Activated CD8-positive, alpha-beta memory T cell treated with anti-CD3 and anti-CD28 coated beads, Interleukin-2, amount 50 U/mL, for 1 hour (primary cell): ENCODE data around the gene ZNF629.

Experiments used
- DNase-seq: peaks from one replicate; pipeline ENCODE4 v3.0.0-alpha.2; 2020; ENCODE audit errors: extremely low read depth

ZNF629 gene

DNA sequence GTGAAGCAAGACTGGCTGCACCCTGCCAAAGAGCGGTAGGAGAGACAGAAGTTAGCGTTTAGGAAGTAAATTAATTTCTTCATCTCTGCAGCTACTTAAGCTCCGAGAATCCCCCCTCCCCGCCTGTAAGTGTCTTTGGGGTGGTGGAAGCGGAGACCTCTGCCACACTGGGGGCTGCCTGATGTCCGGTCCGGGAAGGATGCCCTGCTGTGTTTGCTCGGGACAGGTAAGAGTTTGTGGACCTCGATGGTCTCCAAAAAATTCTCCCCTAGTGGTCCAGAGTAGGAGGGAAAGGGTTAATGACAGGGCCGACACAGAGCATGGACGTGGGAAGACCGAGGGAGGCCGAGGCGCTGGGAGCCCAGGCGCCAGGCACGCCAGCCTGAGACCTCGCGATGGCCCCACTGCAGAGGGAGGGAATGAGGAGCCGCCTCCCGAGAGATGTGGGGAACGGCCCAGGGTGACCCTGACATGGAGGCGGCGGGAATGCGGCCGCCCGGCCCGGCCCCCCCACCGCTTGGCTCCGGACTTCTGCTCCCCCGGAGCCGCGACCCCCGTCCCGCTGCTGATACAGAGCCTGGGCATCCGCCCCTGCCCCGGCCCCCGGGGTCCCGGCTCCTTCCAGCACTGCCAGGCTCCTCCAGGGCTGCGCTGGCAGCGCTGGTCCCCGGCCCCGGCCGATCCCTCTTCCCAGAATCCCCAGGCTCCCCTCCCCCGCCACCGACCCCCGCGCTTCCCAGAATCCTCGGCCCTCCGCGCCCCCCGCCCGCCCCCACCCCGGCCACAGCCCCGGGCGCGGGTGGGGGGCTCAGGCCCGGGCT is 680 bp downstream of the ZNF629 start:
- no peak for DNase-seq

DNA sequence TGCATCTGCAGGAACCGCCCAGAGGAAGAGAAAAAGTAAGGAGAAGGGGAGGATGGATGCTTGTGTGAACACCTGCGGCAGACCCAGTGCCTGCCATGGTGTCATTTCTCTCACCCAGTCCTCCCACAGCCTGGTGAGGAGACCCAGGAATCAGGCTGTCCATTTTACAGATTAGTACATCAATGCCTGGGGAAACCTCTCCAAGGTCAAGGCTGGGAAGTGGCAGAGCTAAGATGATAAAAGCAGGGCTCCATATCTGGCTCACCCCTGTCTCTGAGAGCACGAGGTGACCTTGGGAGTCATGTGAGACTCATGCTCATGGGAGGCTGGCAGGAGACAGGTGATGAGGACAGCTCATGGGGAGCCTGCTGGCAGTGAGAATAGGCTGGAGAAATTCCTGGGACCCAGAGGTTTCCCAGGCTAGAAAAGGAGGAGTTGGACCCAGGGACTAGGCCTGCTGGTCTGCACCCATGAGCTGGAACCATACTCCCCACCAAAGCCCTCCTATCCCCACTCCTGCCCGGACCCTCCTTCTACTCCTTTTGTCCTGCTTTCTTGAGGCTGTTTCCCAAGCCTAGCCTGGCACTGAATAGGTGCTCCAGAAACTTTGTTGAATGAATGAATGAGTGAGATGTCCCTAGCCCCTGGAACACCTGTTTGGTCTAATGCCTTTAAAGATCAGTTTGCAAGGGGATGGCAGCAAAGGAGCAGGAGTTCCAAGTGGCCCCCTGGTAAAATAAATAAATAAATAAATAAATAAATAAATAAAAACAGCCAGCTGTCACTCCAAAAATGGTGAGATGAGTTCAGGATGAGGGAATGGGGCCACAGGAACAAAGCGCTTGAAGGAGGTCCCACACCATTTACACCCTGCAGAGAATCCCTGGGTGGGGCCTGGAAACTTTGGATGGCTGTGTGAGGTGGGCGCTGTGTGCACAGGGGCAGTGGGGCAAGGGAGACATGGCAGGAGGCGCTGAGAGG is 1.6 kb downstream of the ZNF629 start:
- DNase-seq = no peak

GRCh38 chr16:30784215-30784614 is 2.8 kb downstream of the ZNF629 start:
- DNase-seq = no peak

GRCh38 chr16:30783280-30784109 is 3.5 kb downstream of the ZNF629 start:
- no peak for DNase-seq

DNA sequence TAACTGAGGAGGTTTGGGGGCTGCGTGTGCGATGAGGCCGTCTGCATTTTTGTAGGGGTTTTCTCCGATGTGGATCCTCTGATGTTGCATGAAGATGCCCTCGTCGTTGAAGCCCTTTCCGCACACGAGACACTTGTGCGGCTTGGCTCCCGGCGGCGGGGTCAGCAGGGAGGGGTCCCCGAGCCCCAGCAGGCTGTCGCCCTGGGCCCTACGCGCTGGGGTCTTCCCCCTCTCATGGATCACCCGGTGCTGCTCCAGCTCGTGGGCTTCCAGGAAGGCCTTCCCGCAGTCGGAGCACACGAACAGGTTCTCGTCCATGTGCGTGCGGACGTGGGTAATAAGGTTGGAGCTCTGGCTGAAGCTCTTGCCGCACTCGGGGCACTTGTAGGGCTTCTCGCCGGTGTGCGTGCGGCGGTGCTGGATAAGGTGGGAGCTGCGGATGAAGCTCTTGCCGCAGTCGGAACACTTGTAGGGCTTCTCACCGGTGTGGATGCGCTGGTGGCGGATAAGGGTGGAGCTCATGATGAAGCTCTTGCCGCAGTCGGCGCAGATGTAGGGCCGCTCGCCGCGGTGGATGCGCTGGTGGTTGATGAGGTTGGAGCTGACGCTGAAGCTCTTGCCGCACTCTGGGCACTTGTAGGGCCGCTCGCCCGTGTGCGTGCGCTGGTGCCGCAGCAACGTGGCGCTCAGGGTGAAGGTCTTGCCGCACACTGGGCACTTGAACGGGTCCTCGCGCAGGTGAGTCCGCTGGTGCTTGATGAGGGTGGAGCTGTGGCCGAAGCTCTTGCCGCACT is 4.3 kb downstream of the ZNF629 start:
- DNase-seq = no peak

GRCh38 chr16:30780549-30780948 is 6.5 kb downstream of the ZNF629 start:
- DNase-seq = no peak

DNA sequence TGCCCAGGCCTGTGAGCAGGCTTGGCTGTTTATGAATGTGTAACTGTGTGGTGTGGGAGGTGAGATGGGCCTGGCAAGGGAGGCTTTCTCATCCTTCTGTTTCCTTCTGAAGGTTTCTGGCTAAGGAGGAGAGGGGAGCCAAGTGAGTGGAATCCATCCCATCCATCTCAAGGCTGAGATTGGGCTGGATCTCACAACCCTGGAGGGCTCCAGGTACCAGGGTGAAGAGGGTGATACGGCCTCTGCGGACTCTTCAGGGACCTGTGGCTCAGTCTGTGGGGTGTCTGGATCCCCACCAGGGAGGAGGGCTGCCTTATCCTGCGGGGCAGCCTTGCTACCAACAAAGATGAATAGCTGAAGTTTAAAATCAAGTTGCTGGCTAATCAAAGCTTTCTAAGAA is 7.0 kb downstream of the ZNF629 start:
- DNase-seq = no peak

- no peak for DNase-seq
These were observed 7.4 kb downstream of the ZNF629 start for GRCh38 chr16:30779596-30779995.

GRCh38 chr16:30778549-30779244 is 8.3 kb downstream of the ZNF629 start:
- DNase-seq = no peak

DNA sequence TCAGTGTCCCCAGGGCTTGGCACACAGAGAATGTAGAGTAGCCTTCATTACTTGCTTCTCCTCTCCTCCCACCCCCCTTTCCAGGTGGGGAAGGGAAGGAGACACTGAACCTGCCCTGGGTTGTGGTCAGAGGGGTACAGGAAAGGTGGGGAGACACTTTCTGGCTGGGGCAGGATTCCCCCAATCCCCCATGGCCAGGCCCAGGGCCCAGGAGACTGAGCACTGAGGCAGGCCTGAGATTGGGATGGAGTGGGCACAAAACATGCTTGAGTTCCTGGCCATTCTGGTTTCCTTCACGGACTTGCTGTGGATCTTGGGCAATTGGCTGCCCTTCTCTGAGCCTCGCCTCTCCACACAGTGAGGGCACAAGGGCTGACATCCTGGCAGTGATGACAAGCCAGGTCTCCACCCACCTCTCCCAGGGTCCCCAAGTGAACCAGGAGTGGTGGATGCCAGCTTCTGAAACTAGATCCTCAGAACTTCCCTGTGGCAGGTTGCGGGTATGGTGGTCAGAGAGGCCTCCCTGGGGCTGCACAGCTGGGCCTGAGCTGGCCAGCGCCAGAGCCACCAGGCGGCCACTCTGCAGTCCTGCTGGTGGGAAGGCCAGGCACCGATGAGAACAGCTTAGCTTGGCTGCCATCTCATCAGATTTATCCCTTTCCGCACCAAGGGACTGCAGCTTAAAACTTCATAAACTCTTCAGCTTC is 9.3 kb downstream of the ZNF629 start:
- DNase-seq = no peak

DNA sequence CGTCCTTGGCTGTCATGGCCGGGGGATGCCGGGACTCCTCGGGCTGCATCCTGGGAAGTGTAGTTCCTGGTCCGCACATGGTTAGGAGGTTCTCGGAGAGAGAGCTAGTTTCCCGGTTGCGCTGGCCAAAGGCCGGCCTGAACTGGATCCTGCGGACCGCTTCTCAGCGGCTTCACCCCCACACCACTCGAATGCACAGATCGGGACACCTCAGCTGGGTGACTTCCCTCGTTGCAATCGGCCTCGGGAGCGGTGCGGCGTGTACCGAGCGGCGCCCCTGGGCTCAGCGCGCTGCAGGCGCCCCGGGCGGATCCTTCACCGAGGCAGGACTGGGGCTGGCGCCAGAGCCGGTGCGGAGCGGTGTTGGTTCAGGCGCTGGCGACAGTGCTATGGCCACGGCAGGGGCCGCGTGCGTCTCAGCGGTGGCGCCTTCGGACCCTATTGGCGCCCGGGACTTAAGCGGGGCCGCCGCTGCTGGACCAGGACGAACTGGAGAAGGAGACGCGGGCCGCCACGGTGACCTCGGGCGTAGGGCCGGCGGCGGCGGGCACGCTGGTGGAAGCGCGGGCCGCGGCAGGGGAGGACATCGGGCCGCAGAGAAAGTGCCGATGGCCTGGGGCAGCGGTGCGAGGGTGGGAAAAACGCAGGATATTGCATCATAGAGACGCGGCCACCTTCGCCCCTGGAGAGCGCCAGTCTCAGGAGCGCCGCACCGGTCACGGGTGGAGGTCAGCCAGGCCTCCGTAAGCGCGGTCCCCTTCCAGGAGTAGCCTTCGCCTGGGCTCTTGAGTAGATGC is 11.4 kb downstream of the ZNF629 start:
- no peak for DNase-seq

- DNase-seq = no peak
These were observed 11.9 kb downstream of the ZNF629 start for GRCh38 chr16:30775131-30775391.

- no peak for DNase-seq
These were observed 12.5 kb downstream of the ZNF629 start for GRCh38 chr16:30774367-30775130.

GRCh38 chr16:30773826-30774225 is 13.2 kb downstream of the ZNF629 start:
- DNase-seq = no peak

DNA sequence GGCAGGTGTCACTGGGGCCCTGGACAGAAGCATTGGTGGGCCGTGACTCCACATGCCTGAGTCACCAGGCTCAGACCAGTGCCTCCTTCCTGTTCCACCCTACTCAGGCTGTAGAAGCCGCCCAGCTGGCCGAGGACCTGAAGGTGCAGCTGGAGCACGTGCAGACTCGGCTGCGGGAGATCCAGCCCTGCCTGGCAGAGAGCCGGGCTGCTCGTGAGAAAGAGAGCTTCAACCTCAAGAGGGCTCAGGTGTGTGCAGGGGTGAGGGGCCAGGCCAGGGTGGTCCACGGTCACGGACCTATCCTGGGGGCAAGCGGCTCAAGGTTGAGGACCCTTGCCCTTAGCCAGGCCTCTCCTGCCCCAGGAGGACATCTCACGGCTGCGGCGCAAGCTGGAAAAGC is 15.3 kb downstream of the ZNF629 start:
- no peak for DNase-seq

DNA sequence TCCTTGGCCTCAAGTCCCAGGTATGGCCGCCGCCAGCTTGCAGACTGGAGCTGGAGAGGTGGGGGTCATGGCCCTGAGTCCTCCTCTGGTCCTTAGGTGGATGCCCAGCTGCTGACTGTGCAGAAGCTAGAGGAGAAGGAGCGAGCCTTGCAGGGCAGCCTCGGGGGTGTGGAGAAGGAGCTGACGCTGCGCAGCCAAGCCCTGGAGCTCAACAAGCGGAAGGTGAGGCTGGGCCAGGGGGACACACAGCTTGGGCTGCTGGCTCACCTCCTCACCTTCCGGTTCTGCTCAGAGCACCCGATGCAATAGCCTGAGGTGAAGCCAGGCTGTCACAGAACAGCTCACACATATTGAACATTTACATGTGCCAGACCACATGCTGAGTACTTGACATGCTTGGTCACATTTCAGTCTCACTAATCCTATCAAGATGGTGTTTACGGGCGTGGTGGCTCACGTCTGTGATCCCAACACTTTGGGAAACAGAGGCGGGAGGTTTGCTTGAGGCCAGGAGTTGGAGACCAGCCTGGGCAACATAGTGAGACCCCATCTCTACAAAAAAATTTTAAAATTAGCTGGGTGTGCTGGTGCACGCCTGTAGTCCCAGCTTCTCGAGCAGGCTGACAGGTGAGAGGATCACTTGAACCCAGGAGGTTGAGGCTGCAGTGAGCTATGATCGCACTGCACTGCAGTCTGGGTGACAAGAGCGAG is 17.5 kb downstream of the ZNF629 start:
- no peak for DNase-seq

GRCh38 chr16:30768583-30769181 is 18.3 kb downstream of the ZNF629 start:
- DNase-seq = no peak
